Measurements from ENCODE around the gene CCNE1. TPM values are rescaled to one million over a fixed set of nuclear protein-coding genes. Genes with fewer than 3 reads are reported as not detected.
A peak's percentile ranks its signal among the peaks of the same experiment; 100 is the strongest.

CCNE1 gene
- total and polyA plus RNA-seq, 10 of the 15 experiments (the other 5 are each of a cell fraction or from before 2014, with no cell fraction given): 6.3 to 44.2 (median 35.8) TPM

DNA sequence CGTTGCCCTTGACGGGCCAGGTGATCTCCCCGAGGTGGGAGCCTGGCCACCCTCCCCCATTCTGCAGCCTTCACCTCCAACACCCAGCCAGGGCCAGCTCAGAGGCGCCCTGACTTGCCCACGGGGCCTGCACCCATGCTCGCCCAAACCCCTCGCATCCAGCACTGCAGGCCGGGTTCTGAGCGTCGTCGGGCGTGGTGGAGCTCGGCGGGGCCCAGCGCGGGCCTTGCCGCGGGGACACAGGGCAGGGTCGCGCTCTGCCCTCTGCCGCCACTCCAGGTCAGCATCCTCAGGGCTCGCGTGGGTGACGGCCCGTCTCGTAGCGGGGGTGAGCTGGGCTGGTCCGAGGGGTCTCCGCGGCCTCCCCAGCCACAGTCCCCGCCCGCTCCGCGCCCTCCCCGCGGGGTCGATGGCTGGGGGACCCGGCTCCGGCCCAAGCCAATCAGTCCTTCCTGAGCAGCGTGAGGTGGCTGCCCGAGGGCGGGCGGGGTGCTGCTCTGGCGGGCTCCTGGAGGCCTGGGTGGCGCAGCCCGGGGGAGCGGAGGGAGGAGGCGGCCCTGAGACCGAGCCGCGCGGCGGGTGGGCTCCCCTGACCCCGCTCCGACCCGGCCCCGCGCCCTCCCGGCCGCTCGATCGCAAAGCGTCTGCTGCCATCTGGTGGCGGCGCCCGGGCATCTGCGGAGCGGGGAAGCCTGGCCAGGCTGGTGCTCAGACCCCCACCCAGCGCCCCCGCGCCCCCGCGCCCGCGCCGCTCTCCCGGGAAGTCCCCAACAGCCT lies 61.4 kb downstream of the CCNE1 start (continued):
- TF ChIP-seq, protein P1, sequence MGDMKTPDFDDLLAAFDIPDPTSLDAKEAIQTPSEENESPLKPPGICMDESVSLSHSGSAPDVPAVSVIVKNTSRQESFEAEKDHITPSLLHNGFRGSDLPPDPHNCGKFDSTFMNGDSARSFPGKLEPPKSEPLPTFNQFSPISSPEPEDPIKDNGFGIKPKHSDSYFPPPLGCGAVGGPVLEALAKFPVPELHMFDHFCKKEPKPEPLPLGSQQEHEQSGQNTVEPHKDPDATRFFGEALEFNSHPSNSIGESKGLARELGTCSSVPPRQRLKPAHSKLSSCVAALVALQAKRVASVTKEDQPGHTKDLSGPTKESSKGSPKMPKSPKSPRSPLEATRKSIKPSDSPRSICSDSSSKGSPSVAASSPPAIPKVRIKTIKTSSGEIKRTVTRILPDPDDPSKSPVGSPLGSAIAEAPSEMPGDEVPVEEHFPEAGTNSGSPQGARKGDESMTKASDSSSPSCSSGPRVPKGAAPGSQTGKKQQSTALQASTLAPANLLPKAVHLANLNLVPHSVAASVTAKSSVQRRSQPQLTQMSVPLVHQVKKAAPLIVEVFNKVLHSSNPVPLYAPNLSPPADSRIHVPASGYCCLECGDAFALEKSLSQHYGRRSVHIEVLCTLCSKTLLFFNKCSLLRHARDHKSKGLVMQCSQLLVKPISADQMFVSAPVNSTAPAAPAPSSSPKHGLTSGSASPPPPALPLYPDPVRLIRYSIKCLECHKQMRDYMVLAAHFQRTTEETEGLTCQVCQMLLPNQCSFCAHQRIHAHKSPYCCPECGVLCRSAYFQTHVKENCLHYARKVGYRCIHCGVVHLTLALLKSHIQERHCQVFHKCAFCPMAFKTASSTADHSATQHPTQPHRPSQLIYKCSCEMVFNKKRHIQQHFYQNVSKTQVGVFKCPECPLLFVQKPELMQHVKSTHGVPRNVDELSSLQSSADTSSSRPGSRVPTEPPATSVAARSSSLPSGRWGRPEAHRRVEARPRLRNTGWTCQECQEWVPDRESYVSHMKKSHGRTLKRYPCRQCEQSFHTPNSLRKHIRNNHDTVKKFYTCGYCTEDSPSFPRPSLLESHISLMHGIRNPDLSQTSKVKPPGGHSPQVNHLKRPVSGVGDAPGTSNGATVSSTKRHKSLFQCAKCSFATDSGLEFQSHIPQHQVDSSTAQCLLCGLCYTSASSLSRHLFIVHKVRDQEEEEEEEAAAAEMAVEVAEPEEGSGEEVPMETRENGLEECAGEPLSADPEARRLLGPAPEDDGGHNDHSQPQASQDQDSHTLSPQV (IDR thresholded peaks at IDR 0.05): 0 out of 2 replicates have a peak, but pooled peaks have one; percentile 27
- TF ChIP-seq YY1 (IDR thresholded peaks at IDR 0.05; ENCODE audit: low read depth, low read length) (0 out of 2 replicates have a peak, but pooled peaks have one; percentile 26), RAD21 (IDR thresholded peaks at IDR 0.05; ENCODE audit: insufficient read depth, low read depth, low read length) (peak; percentile 82), NFYB (IDR thresholded peaks at IDR 0.05; ENCODE audit: insufficient read depth, low read depth, low read length) (no peak), STAT3 (IDR thresholded peaks at IDR 0.05; ENCODE audit: low read depth, low read length) (no peak), ZNF24 (IDR thresholded peaks at IDR 0.05) (0 out of 2 replicates have a peak, but pooled peaks have one; percentile 30), DPF2 (IDR thresholded peaks at IDR 0.05) (no peak; the same call in 1 of the 2 replicates), RB1 (IDR thresholded peaks at IDR 0.05; ENCODE audit: borderline replicate concordance) (0 out of 2 replicates have a peak, but pooled peaks have one; percentile 55), EGR1 (IDR thresholded peaks at IDR 0.05; ENCODE audit: borderline replicate concordance in 1 of 2, low read depth in 2 of 2, low read length in 2 of 2) (peak in 1 of 2 experiments; percentile 56; a peak in 1 of 3 replicates), LARP7 (IDR thresholded peaks at IDR 0.05) (peak; percentile 60; the same call in 1 of the 2 replicates), KLF5 (IDR thresholded peaks at IDR 0.05; ENCODE audit: partially characterized antibody) (peak; percentile 41), ZNF207 (IDR thresholded peaks at IDR 0.05; ENCODE audit: borderline replicate concordance) (0 out of 2 replicates have a peak, but pooled peaks have one; percentile 50), PRDM15 (CRISPR knock-in tag; IDR thresholded peaks at IDR 0.05) (no peak), IKZF1 (conservative IDR thresholded peaks at IDR 0.05) (peak; percentile 44; the same call in 1 of the 2 replicates), GATAD2B (conservative IDR thresholded peaks at IDR 0.05; ENCODE audit: low read depth) (0 out of 2 replicates have a peak, but pooled peaks have one; percentile 50)
- TF ChIP-seq, protein P2, sequence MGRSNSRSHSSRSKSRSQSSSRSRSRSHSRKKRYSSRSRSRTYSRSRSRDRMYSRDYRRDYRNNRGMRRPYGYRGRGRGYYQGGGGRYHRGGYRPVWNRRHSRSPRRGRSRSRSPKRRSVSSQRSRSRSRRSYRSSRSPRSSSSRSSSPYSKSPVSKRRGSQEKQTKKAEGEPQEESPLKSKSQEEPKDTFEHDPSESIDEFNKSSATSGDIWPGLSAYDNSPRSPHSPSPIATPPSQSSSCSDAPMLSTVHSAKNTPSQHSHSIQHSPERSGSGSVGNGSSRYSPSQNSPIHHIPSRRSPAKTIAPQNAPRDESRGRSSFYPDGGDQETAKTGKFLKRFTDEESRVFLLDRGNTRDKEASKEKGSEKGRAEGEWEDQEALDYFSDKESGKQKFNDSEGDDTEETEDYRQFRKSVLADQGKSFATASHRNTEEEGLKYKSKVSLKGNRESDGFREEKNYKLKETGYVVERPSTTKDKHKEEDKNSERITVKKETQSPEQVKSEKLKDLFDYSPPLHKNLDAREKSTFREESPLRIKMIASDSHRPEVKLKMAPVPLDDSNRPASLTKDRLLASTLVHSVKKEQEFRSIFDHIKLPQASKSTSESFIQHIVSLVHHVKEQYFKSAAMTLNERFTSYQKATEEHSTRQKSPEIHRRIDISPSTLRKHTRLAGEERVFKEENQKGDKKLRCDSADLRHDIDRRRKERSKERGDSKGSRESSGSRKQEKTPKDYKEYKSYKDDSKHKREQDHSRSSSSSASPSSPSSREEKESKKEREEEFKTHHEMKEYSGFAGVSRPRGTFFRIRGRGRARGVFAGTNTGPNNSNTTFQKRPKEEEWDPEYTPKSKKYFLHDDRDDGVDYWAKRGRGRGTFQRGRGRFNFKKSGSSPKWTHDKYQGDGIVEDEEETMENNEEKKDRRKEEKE (IDR thresholded peaks at IDR 0.05): no peak
